Type B pancreatic cell (in vitro differentiated cells): ENCODE measurements around the gene MYL6B. TPM values are rescaled to one million over a fixed set of nuclear protein-coding genes. Genes with fewer than 3 reads are reported as not detected.

Experiments used
- DNase-seq: peaks from one replicate; pipeline ENCODE4 v3.0.0; 2021; ENCODE audit warnings: mixed read lengths; ENCODE audit not compliant: unreplicated experiment; ENCODE audit errors: extremely low spot score
- H3K27ac Mint-ChIP-seq: 2 replicates; pipeline ENCODE4 v1.8.0; 2021; ENCODE audit warnings: mild to moderate bottlenecking, mixed read lengths
- H3K27me3 Mint-ChIP-seq: 2 replicates; pipeline ENCODE4 v1.8.0; 2021; ENCODE audit warnings: mixed read lengths
- H3K36me3 Mint-ChIP-seq: 2 replicates; pipeline ENCODE4 v1.8.0; 2021; ENCODE audit warnings: mixed read lengths
- H3K4me1 Mint-ChIP-seq: one replicate; pipeline ENCODE4 v1.8.0; 2021; ENCODE audit warnings: mixed read lengths; ENCODE audit not compliant: unreplicated experiment
- H3K4me3 Mint-ChIP-seq: 2 replicates; pipeline ENCODE4 v1.8.0; 2021; ENCODE audit warnings: mild to moderate bottlenecking, mixed read lengths
- H3K9me3 Mint-ChIP-seq: 2 replicates; pipeline ENCODE4 v1.8.0; 2021; ENCODE audit warnings: mixed read lengths
- CTCF ChIP-seq: fragments of 200-600 bp; sonication (generic); conservative IDR thresholded peaks from 2 replicates; pipeline ENCODE4 v1.5.0; 2021; ENCODE audit warnings: antibody characterized with exemption, mild to moderate bottlenecking
- total RNA-seq: library from RNA; stranded (reverse); gene quantifications from 2 replicates; pipeline ENCODE4 v1.2.1, GENCODE V29; 2021; ENCODE audit warnings: low replicate concordance

The MYL6B gene
- total RNA-seq, 1 donor from 2014 or later, result 161 TPM

GRCh38 chr12:56151672-56152131, 685 bp upstream of the MYL6B start:
- H3K4me3 Mint-ChIP-seq, result peak overlapping the region; percentile 94
- peaks cover 4% of the 10 kb centered on the region for H3K36me3 Mint-ChIP-seq
- H3K27me3 Mint-ChIP-seq, result no peaks in the 10 kb centered on the region
- no peaks in the 10 kb centered on the region for H3K9me3 Mint-ChIP-seq
- peak overlapping the region; percentile 97 for H3K27ac Mint-ChIP-seq
- no peak for DNase-seq
- H3K4me1 Mint-ChIP-seq, result peaks cover 33% of the 10 kb centered on the region
- TF ChIP-seq CTCF, result peak; percentile 67

- TF ChIP-seq CTCF, result no peak
- no peak for DNase-seq
These were observed 630 bp downstream of the MYL6B start for GRCh38 chr12:56152756-56153677.

GRCh38 chr12:56153678-56154065, 1.3 kb downstream of the MYL6B start:
- TF ChIP-seq CTCF, result no peak
- no peaks in the 10 kb centered on the region for H3K9me3 Mint-ChIP-seq
- DNase-seq, result no peak
- peaks cover 35% of the 10 kb centered on the region for H3K4me1 Mint-ChIP-seq
- peaks cover 8% of the 10 kb centered on the region for H3K36me3 Mint-ChIP-seq
- peak overlapping the region; percentile 97 for H3K27ac Mint-ChIP-seq
- H3K27me3 Mint-ChIP-seq, result peaks cover 3% of the 10 kb centered on the region
- peak overlapping the region; percentile 94 for H3K4me3 Mint-ChIP-seq

More at GRCh38 chr12:56152756-56153677, 630 bp downstream of the MYL6B start:
- peaks cover 4% of the 10 kb centered on the region for H3K36me3 Mint-ChIP-seq
- H3K4me3 Mint-ChIP-seq, result peak overlapping the region; percentile 94
- H3K4me1 Mint-ChIP-seq, result peaks cover 35% of the 10 kb centered on the region
- no peaks in the 10 kb centered on the region for H3K9me3 Mint-ChIP-seq
- H3K27me3 Mint-ChIP-seq, result no peaks in the 10 kb centered on the region
- peak overlapping the region; percentile 97 for H3K27ac Mint-ChIP-seq

- H3K4me1 Mint-ChIP-seq, result peaks cover 39% of the 10 kb centered on the region
- peak overlapping the region; percentile 41 for H3K27ac Mint-ChIP-seq
- peak overlapping the region; percentile 64 for H3K4me3 Mint-ChIP-seq
- no peaks in the 10 kb centered on the region for H3K9me3 Mint-ChIP-seq
- peaks cover 3% of the 10 kb centered on the region for H3K27me3 Mint-ChIP-seq
- TF ChIP-seq CTCF, result no peak
- no peak for DNase-seq
- peaks cover 14% of the 10 kb centered on the region for H3K36me3 Mint-ChIP-seq
These were observed 1.9 kb downstream of the MYL6B start for GRCh38 chr12:56154246-56154771.

GRCh38 chr12:56154818-56155217, 2.4 kb downstream of the MYL6B start:
- Mint-ChIP-seq H3K27me3 (peaks cover 3% of the 10 kb centered on the region), H3K4me3 (peak overlapping the region; percentile 64), H3K27ac (peak overlapping the region; percentile 71), H3K9me3 (no peaks in the 10 kb centered on the region), H3K4me1 (peaks cover 44% of the 10 kb centered on the region), H3K36me3 (peaks cover 18% of the 10 kb centered on the region)
- DNase-seq, result no peak
- TF ChIP-seq CTCF, result no peak
